Measurements from ENCODE around the gene CCDC91.
"Not testable (repeated sequence)": the region's sequence is repeated elsewhere in the genome, so short reads cannot be mapped to it uniquely, and the experiment has no call there.

The CCDC91 gene

GRCh38 chr12:28378736-28379135 is 188.5 kb downstream of the CCDC91 start:
- no peak for DNase-seq

- DNase-seq: not testable (repeated sequence)
These were observed 189.5 kb downstream of the CCDC91 start for GRCh38 chr12:28379779-28380178.

GRCh38 chr12:28383368-28383767 is 193.1 kb downstream of the CCDC91 start:
- DNase-seq: no peak

GRCh38 chr12:28388879-28389278 is 198.6 kb downstream of the CCDC91 start:
- no peak for DNase-seq

GRCh38 chr12:28390206-28390605 is 199.9 kb downstream of the CCDC91 start:
- DNase-seq: no peak

- no peak for DNase-seq
These were observed 200.6 kb downstream of the CCDC91 start for GRCh38 chr12:28390761-28391385.

GRCh38 chr12:28409892-28410291 is 219.6 kb downstream of the CCDC91 start:
- no peak for DNase-seq

- DNase-seq: no peak
These were observed 223.3 kb downstream of the CCDC91 start for GRCh38 chr12:28413460-28414109.

GRCh38 chr12:28415755-28416154 is 225.5 kb downstream of the CCDC91 start:
- no peak for DNase-seq

GRCh38 chr12:28421374-28421773 is 231.1 kb downstream of the CCDC91 start:
- DNase-seq: no peak

- DNase-seq: no peak
These were observed 234.7 kb downstream of the CCDC91 start for GRCh38 chr12:28424965-28425364.

- no peak for DNase-seq
These were observed 235.3 kb downstream of the CCDC91 start for GRCh38 chr12:28425526-28425925.

GRCh38 chr12:28427046-28427445 is 236.8 kb downstream of the CCDC91 start:
- DNase-seq: no peak

GRCh38 chr12:28440081-28440608 is 249.9 kb downstream of the CCDC91 start:
- DNase-seq: no peak

GRCh38 chr12:28442101-28442500 is 251.8 kb downstream of the CCDC91 start:
- no peak for DNase-seq

GRCh38 chr12:28443337-28443736 is 253.1 kb downstream of the CCDC91 start:
- no peak for DNase-seq

GRCh38 chr12:28446031-28446430 is 255.8 kb downstream of the CCDC91 start:
- no peak for DNase-seq

GRCh38 chr12:28453686-28454085 is 263.4 kb downstream of the CCDC91 start:
- DNase-seq: no peak

- DNase-seq: no peak
These were observed 266.9 kb downstream of the CCDC91 start for GRCh38 chr12:28456934-28457710.

GRCh38 chr12:28457785-28458184 is 267.5 kb downstream of the CCDC91 start:
- DNase-seq: peak; percentile 57

GRCh38 chr12:28459481-28459880 is 269.2 kb downstream of the CCDC91 start:
- DNase-seq: no peak

- no peak for DNase-seq
These were observed 270.3 kb downstream of the CCDC91 start for GRCh38 chr12:28460420-28461130.

- no peak for DNase-seq
These were observed 273.1 kb downstream of the CCDC91 start for GRCh38 chr12:28463396-28463795.
